Gastroesophageal sphincter (tissue), 4 donors: Measurements from ENCODE around the gene CRYBA4. TPM values are rescaled to one million over a fixed set of nuclear protein-coding genes. Genes with fewer than 3 reads are reported as not detected.

Experiments
- ATAC-seq: fragments of 150-250 bp; one replicate; pipeline ENCODE4 v1.9.1; 2016; ENCODE audit warnings: mild to moderate bottlenecking, moderate library complexity
- H3K27ac ChIP-seq, 4 donors: fragments of 200-600 bp; sonication (generic) in 3 of 4; 1 replicate in 3 of 4; 2 replicates in 1 of 4; pipeline ENCODE4 v1.5.1; 2016 to 2019
- H3K27me3 ChIP-seq: fragments of 200-600 bp; sonication (generic); one replicate; pipeline ENCODE4 v1.5.1; 2019
- H3K36me3 ChIP-seq, 2 donors: fragments of 200-600 bp; sonication (generic); one replicate each; pipeline ENCODE4 v1.5.1; 2019; ENCODE audit warnings: control low read depth in 1 of 2
- H3K4me1 ChIP-seq, 3 donors: fragments of 200-600 bp; sonication (generic); 1 replicate in 2 of 3; 2 replicates in 1 of 3; pipeline ENCODE4 v1.5.1; 2016 to 2019; ENCODE audit warnings: control low read depth in 2 of 3
- H3K4me3 ChIP-seq, 2 donors: fragments of 200-600 bp; sonication (generic); one replicate each; pipeline ENCODE4 v1.5.1; 2019; ENCODE audit warnings: mild to moderate bottlenecking in 1 of 2, moderate library complexity in 1 of 2
- H3K9me3 ChIP-seq, 3 donors: fragments of 200-600 bp; sonication (generic); one replicate each; pipeline ENCODE4 v1.5.1; 2017 to 2019; ENCODE audit warnings: control low read depth in 2 of 3
- CTCF ChIP-seq, 4 experiments: fragments of 200-600 bp in 2 of 4; fragments of 450-650 bp in 2 of 4; sonication (generic) in 1 of 4; IDR thresholded peaks; one replicate each; pipeline ENCODE4 v1.5.1; 2017 to 2019; ENCODE audit warnings: antibody characterized with exemption in 4 of 4, mild to moderate bottlenecking in 2 of 4, moderate library complexity in 2 of 4
- EP300 ChIP-seq: sonication (generic); formaldehyde crosslinking; IDR thresholded peaks from one replicate; pipeline ENCODE4 v1.6.1; 2017; ENCODE audit warnings: antibody characterized with exemption, mild to moderate bottlenecking
- POLR2A ChIP-seq, 2 donors: fragments of 450-650 bp; IDR thresholded peaks; one replicate each; pipeline ENCODE4 v1.6.1; 2017; ENCODE audit warnings: antibody characterized with exemption in 2 of 2, mild to moderate bottlenecking in 2 of 2, moderate library complexity in 1 of 2
- POLR2AphosphoS5 ChIP-seq: sonication (generic); formaldehyde crosslinking; IDR thresholded peaks from one replicate; pipeline ENCODE4 v1.6.1; 2017; ENCODE audit warnings: antibody characterized with exemption
- WGBS, 2 donors: methylation state at CpG; one replicate each; pipeline ENCODE4 v1.1.5; 2018; ENCODE audit warnings: low coverage in 1 of 2; 5-methylcytosine and 5-hydroxymethylcytosine counted together
- total RNA-seq, 4 donors: library from RNA; depleted of rRNA; stranded (reverse); fragments of >200 nt; gene quantifications; one replicate each; pipeline ENCODE4 v1.1.0, GENCODE V29; 2016

Gene CRYBA4
- not detected for total RNA-seq

DNA sequence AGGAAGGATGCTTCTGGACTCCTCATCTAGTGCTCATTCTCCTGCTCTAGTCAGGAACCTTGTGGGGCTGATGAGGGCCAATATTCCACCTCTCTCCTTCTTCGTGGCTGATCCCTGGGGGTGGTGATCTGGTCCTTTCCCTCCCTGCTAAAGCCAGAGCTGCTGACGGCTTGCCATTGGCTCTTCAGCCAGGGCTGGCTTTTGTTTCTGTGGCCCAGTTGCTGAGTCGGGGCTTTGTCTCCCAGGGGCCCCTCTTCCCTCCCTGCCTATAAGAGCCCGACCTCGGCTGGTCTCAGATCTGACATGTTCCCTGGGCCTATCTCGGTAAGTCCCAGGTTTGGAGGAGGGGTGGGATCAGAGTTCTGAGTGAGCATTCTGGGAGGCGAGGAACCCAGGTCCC lies at the start of gene CRYBA4:
Gene CRYBA4, plus strand, starts transcription at position 301 of the 400 bp plus-strand sequence. CDS start 634 bp downstream, outside the sequence.
- ATAC-seq: no peak

GRCh38 chr22:26573026-26573662 lies 48.6 kb upstream of the CRYBA4 start:
- Histone ChIP-seq H3K36me3 (no peaks in the 10 kb centered on the region), H3K4me1 (no peaks in the 10 kb centered on the region), H3K27me3 (no peaks in the 10 kb centered on the region), H3K9me3 (no peaks in the 10 kb centered on the region), H3K4me3 (no peak overlapping the region), H3K27ac (peak overlapping the region in 2 of 4 donors; percentile 19 to 24)
- ATAC-seq: peak; percentile 43
- 64% methylated on average over 10 of the region's 10 CpGs; no CpG with 5 or more reads in 1 of the 2 donors for WGBS, 2 donors
- TF ChIP-seq POLR2AphosphoS5: no peak
- no peak for TF ChIP-seq CTCF (IDR thresholded peaks at IDR 0.05)
- TF ChIP-seq POLR2A (IDR thresholded peaks at IDR 0.05): no peak
- no peak for TF ChIP-seq EP300

More for the DNA sequence above, at the start of gene CRYBA4:
- no peak for TF ChIP-seq POLR2A (IDR thresholded peaks at IDR 0.05)
- no peak for TF ChIP-seq POLR2AphosphoS5
- TF ChIP-seq EP300: no peak
- no peak for TF ChIP-seq CTCF (IDR thresholded peaks at IDR 0.05)
- no peaks in the 10 kb centered on the region for H3K9me3 ChIP-seq
- peaks cover 41% of the 10 kb centered on the region for H3K27me3 ChIP-seq
- H3K36me3 ChIP-seq: no peaks in the 10 kb centered on the region
- WGBS, 2 donors: 41% methylated on average over 2 of the region's 7 CpGs; no CpG with 5 or more reads in 1 of the 2 donors
- H3K27ac ChIP-seq: no peak within 1 kb of the TSS
- H3K4me1 ChIP-seq: no peaks in the 10 kb centered on the region
- H3K4me3 ChIP-seq: no peak within 1 kb of the TSS

DNA sequence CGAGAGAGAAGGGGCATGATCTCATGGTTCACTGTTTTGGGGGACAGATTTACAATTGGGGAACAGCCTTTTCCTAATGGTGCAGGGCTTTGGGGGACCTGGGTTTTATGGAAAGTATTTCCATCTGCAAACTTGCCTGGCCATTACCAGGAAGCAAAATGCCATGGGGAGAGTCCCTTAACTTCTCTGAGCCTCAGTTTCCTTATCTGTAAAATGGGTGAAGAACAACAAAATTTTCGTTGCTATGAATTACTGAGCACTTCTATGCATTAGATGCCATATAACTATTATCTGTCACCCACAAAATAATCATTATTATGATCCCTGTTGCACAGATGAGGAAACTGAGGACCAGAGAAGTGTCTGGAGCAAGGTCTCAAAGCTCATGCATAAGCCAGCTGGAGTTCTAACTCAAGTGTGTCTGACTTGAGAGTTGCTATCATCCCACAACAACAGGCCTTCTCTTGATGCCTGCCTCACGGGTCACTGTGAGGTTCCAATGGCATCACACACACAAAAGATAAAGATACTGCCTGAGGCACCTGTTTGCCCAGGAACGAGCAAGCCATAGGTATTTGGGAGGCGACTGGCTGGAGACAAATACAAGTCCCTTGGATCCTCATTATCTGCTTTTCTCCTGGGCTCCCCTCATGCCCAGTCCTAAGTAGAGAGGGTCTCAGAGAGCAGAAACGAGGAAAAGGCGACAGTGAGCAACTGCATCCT lies 47.6 kb upstream of the CRYBA4 start:
- TF ChIP-seq EP300: no peak
- no peak for TF ChIP-seq POLR2A (IDR thresholded peaks at IDR 0.05)
- TF ChIP-seq CTCF (IDR thresholded peaks at IDR 0.05): no peak
- no peak for TF ChIP-seq POLR2AphosphoS5
- Histone ChIP-seq H3K27ac (no peak overlapping the region), H3K4me1 (no peaks in the 10 kb centered on the region), H3K36me3 (no peaks in the 10 kb centered on the region), H3K4me3 (no peak overlapping the region), H3K27me3 (no peaks in the 10 kb centered on the region), H3K9me3 (no peaks in the 10 kb centered on the region)
- WGBS, 2 donors: 69 to 72% methylated on average over 3 to 5 of the region's 7 CpGs
- ATAC-seq: no peak

DNA sequence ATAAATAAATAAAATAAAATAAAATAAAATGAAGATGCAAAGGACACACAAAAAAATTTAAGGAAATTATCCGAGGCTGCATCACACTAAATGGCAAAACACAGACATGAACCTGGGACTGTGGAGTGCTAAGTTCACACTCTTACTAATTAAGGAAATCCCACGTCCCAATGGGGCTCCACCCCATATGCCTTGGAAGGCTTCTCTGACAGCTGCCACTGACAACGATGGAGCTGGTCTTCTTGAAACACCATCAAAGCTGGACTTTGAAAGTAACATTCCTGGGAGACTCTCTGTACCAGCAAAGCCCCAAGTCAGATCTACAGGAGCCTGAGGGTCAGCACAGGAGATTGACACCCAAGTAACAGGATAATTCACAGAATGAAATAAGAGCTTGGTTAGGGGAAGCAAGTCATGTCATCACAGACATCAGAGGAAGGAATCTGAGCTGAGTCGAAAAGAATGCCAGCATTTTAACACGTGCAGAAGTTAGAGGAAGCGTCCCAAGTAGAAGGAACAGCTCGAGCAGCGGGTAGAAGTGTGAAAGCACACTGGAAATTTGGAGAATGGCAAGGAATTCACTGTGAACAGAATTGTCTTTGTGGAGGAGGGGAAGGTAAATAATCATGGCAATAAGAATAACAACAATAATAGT lies 45.6 kb upstream of the CRYBA4 start:
- no peak for TF ChIP-seq CTCF (IDR thresholded peaks at IDR 0.05)
- TF ChIP-seq POLR2A (IDR thresholded peaks at IDR 0.05): no peak
- TF ChIP-seq POLR2AphosphoS5: no peak
- H3K27ac ChIP-seq: no peak overlapping the region
- no peak for ATAC-seq

More for the DNA sequence above, 45.6 kb upstream of the CRYBA4 start:
- H3K9me3 ChIP-seq: no peaks in the 10 kb centered on the region
- H3K4me3 ChIP-seq: no peak overlapping the region
- 17 to 45% methylated on average over 2 to 8 of the region's 8 CpGs for WGBS, 2 donors
- no peaks in the 10 kb centered on the region for H3K4me1 ChIP-seq
- no peaks in the 10 kb centered on the region for H3K27me3 ChIP-seq
- no peaks in the 10 kb centered on the region for H3K36me3 ChIP-seq
